GM23338 (cell line): ENCODE results near the gene PRDM2. TPM values are rescaled to one million over a fixed set of nuclear protein-coding genes. Genes with fewer than 3 reads are reported as not detected.

Source experiments
- ATAC-seq: fragments of 200-7000 bp; cut with Tn5 transposase; 3 replicates; pipeline ENCODE4 v1.9.1; 2020
- DNase-seq: peaks from one replicate; pipeline ENCODE4 v3.0.0-alpha.2; 2015; ENCODE audit warnings: low spot score
- H2AFZ ChIP-seq: fragments of 200-600 bp; sonication (generic); 2 replicates; pipeline ENCODE4 v1.8.0; 2016; ENCODE audit warnings: antibody characterized with exemption, mild to moderate bottlenecking, moderate library complexity
- H3F3A ChIP-seq: fragments of 200-600 bp; sonication (generic); replicated peaks from 2 replicates; pipeline ENCODE4 v1.8.0; 2017; ENCODE audit warnings: antibody characterized with exemption, mixed run types, low read depth
- H3K27ac ChIP-seq: fragments of 200-600 bp; sonication (generic); 2 replicates; pipeline ENCODE4 v1.6.1; 2016; ENCODE audit warnings: low read depth
- H3K27me3 ChIP-seq: fragments of 200-600 bp; sonication (generic); 2 replicates; pipeline ENCODE4 v1.8.0; 2016; ENCODE audit warnings: mild to moderate bottlenecking, mixed run types, moderate library complexity; ENCODE audit not compliant: insufficient read depth
- H3K36me3 ChIP-seq: fragments of 200-600 bp; sonication (generic); 2 replicates; pipeline ENCODE4 v1.8.0; 2016; ENCODE audit warnings: mild to moderate bottlenecking; ENCODE audit not compliant: insufficient read depth
- H3K4me1 ChIP-seq: fragments of 200-600 bp; sonication (generic); 2 replicates; pipeline ENCODE4 v1.8.0; 2016; ENCODE audit warnings: mild to moderate bottlenecking, moderate library complexity; ENCODE audit not compliant: insufficient read depth
- H3K4me2 ChIP-seq: fragments of 200-600 bp; sonication (generic); 2 replicates; pipeline ENCODE4 v1.7.1; 2017; ENCODE audit warnings: mixed run types
- H3K4me3 ChIP-seq: fragments of 200-600 bp; sonication (generic); 2 replicates; pipeline ENCODE4 v1.6.1; 2016; ENCODE audit warnings: mixed run types
- H3K79me2 ChIP-seq: fragments of 200-600 bp; sonication (generic); replicated peaks from 2 replicates; pipeline ENCODE4 v1.8.0; 2017; ENCODE audit warnings: mild to moderate bottlenecking; ENCODE audit not compliant: insufficient read depth
- H3K9me2 ChIP-seq: fragments of 200-600 bp; sonication (generic); 2 replicates; pipeline ENCODE4 v1.8.0; 2017; ENCODE audit not compliant: insufficient read depth
- H4K20me1 ChIP-seq: fragments of 200-600 bp; sonication (generic); replicated peaks from 2 replicates; pipeline ENCODE4 v1.8.0; 2017; ENCODE audit warnings: mild to moderate bottlenecking; ENCODE audit not compliant: insufficient read depth
- H3K27ac Mint-ChIP-seq: 2 replicates; pipeline ENCODE4 v1.8.0; 2020; ENCODE audit warnings: inconsistent platforms, mild to moderate bottlenecking, moderate library complexity, mixed read lengths
- H3K27me3 Mint-ChIP-seq: 3 replicates; pipeline ENCODE4 v1.8.0; 2022; ENCODE audit warnings: low read depth, mild to moderate bottlenecking, moderate library complexity, mixed read lengths, inconsistent platforms; ENCODE audit not compliant: insufficient read depth, poor library complexity
- H3K36me3 Mint-ChIP-seq: 3 replicates; pipeline ENCODE4 v1.8.0; 2021; ENCODE audit warnings: low read depth, mild to moderate bottlenecking, inconsistent platforms, moderate library complexity, mixed read lengths
- H3K4me1 Mint-ChIP-seq: 3 replicates; pipeline ENCODE4 v1.8.0; 2020; ENCODE audit warnings: mild to moderate bottlenecking, inconsistent platforms, mixed read lengths
- H3K4me3 Mint-ChIP-seq: 3 replicates; pipeline ENCODE4 v1.8.0; 2021; ENCODE audit warnings: moderate library complexity, mild to moderate bottlenecking, inconsistent platforms, mixed read lengths
- H3K9me3 Mint-ChIP-seq: 3 replicates; pipeline ENCODE4 v1.8.0; 2020; ENCODE audit warnings: moderate library complexity, mild to moderate bottlenecking, inconsistent platforms, mixed read lengths
- CREB1 ChIP-seq: fragments of 250-450 bp; sonication (Bioruptor Pico); IDR thresholded peaks from 2 replicates; pipeline ENCODE4 v1.5.0; 2020; ENCODE audit warnings: low read depth, mild to moderate bottlenecking, moderate library complexity
- CTCF ChIP-seq, 2 experiments: fragments of 200-600 bp in 1 of 2; sonication (generic) in 1 of 2; conservative IDR thresholded peaks; 2 replicates each; pipeline versions ENCODE4 v1.5.1 to v1.6.1; 2016 to 2017; ENCODE audit warnings: antibody characterized with exemption in 2 of 2, low read depth in 2 of 2, mild to moderate bottlenecking in 2 of 2, moderate library complexity in 1 of 2
- ETS1 ChIP-seq: IDR thresholded peaks from 2 replicates; pipeline ENCODE4 v1.6.1; 2016; ENCODE audit warnings: antibody characterized with exemption
- EZH2 ChIP-seq: fragments of 200-600 bp; sonication (generic); IDR thresholded peaks from one replicate; pipeline ENCODE4 v1.8.0; 2017; ENCODE audit warnings: antibody characterized with exemption, mild to moderate bottlenecking, low read depth; ENCODE audit not compliant: unreplicated experiment
- EZH2phosphoT487 ChIP-seq: fragments of 200-600 bp; sonication (generic); IDR thresholded peaks from one replicate; pipeline ENCODE4 v1.8.1; 2018; ENCODE audit warnings: antibody characterized with exemption; ENCODE audit not compliant: unreplicated experiment
- JUNB ChIP-seq: IDR thresholded peaks from one replicate; pipeline ENCODE4 v1.6.1; 2016; ENCODE audit warnings: antibody characterized with exemption; ENCODE audit not compliant: unreplicated experiment
- NANOG ChIP-seq: IDR thresholded peaks from 2 replicates; pipeline ENCODE4 v1.6.1; 2016; ENCODE audit warnings: antibody characterized with exemption, borderline replicate concordance
- POLR2AphosphoS5 ChIP-seq: IDR thresholded peaks from 2 replicates; pipeline ENCODE4 v1.6.1; 2016; ENCODE audit warnings: antibody characterized with exemption, low read depth
- REST ChIP-seq: IDR thresholded peaks from one replicate; pipeline ENCODE4 v1.6.1; 2018; ENCODE audit warnings: antibody characterized with exemption; ENCODE audit not compliant: unreplicated experiment
- STAT1 ChIP-seq: IDR thresholded peaks from one replicate; pipeline ENCODE4 v1.6.1; 2016; ENCODE audit warnings: antibody characterized with exemption; ENCODE audit not compliant: unreplicated experiment
- ZNF114 ChIP-seq: fragments of 250-450 bp; sonication (Bioruptor Pico); IDR thresholded peaks from 2 replicates; pipeline ENCODE4 v1.5.0; 2020; ENCODE audit warnings: mild to moderate bottlenecking, moderate library complexity
- ZNF331 ChIP-seq: fragments of 250-450 bp; sonication (Bioruptor Pico); IDR thresholded peaks from 2 replicates; pipeline ENCODE4 v1.5.0; 2020; ENCODE audit warnings: low read depth, mild to moderate bottlenecking, moderate library complexity
- ZNF462 ChIP-seq: fragments of 250-450 bp; sonication (Bioruptor Pico); IDR thresholded peaks from 2 replicates; pipeline ENCODE4 v1.5.0; 2020; ENCODE audit warnings: mild to moderate bottlenecking, moderate library complexity
- polyA plus RNA-seq: library from polyadenylated mRNA; unstranded; fragments of >200 nt; fragmentation: Nextera tagmentation; extraction: Ambion mirVana; gene quantifications from 2 replicates; pipeline ENCODE4 v1.2.1, GENCODE V29; 2016
- total RNA-seq: library from RNA; depleted of rRNA; stranded (reverse); fragments of >200 nt; shearing (Covaris generic); gene quantifications from 2 replicates; pipeline ENCODE4 v1.2.3, GENCODE V29; 2014

Gene PRDM2
- total and polyA plus RNA-seq, 2 experiments from 2014 or later: 11.6 to 28.3 TPM

- H3K27me3 ChIP-seq: no peaks in the 10 kb centered on the region
- 0 out of 2 replicates have a peak, but pooled peaks cover 13% of the 10 kb centered on the region for H3K79me2 ChIP-seq
- Mint-ChIP-seq H3K27me3 (peaks cover 2% of the 10 kb centered on the region), H3K36me3 (peaks cover 39% of the 10 kb centered on the region), H3K9me3 (no peaks in the 10 kb centered on the region), H3K27ac (no peak overlapping the region), H3K4me3 (no peak overlapping the region), H3K4me1 (peaks cover 31% of the 10 kb centered on the region)
- 0 out of 2 replicates have a peak, but pooled peaks cover 3% of the 10 kb centered on the region for H3K36me3 ChIP-seq
- no peak for DNase-seq
- no peaks in the 10 kb centered on the region for H3K9me2 ChIP-seq
- TF ChIP-seq ZNF331 (CRISPR knock-in tag): no peak
- no peak for TF ChIP-seq POLR2AphosphoS5
- no peak for TF ChIP-seq REST
- TF ChIP-seq STAT1: no peak
- no peak for TF ChIP-seq CREB1
- no peak for TF ChIP-seq ZNF462 (CRISPR knock-in tag)
- TF ChIP-seq CTCF (conservative IDR thresholded peaks at IDR 0.05; ENCODE audit: low read depth in 2 of 2): no peak
- no peak for TF ChIP-seq NANOG
- no peak for TF ChIP-seq EZH2phosphoT487
- no peak for TF ChIP-seq JUNB
- TF ChIP-seq EZH2: no peak
- TF ChIP-seq ETS1: no peak
- no peak for TF ChIP-seq ZNF114
- peaks cover 9% of the 10 kb centered on the region; the same call in 1 of the 2 replicates for H4K20me1 ChIP-seq
- H3K27ac ChIP-seq: no peak overlapping the region
- no peak overlapping the region for H2AFZ ChIP-seq
- no peak overlapping the region for H3K4me2 ChIP-seq
- no peak for ATAC-seq
- no peak overlapping the region for H3K4me3 ChIP-seq
- H3K4me1 ChIP-seq: peaks cover 22% of the 10 kb centered on the region
- no peaks in the 10 kb centered on the region for H3F3A ChIP-seq
Observed at GRCh38 chr1:13779930-13780329, 79.9 kb downstream of the PRDM2 start.
